GM12878 (cell line): ENCODE measurements around the gene GAB1. TPM values are rescaled to one million over a fixed set of nuclear protein-coding genes. Genes with fewer than 3 reads are reported as not detected.

Source experiments
- ATAC-seq: fragments of 200-7000 bp; cut with Tn5 transposase; 3 replicates; pipeline ENCODE4 v1.9.1; 2020; ENCODE audit warnings: mild to moderate bottlenecking, moderate library complexity
- BruUV-seq: library from RNA; stranded (reverse); fragments of 400-500 nt; replicated peaks from 2 replicates; lab custom pipeline; 2021; lab: Mats Ljungman, UMichigan
- CTCF ChIA-PET: fragments of 300-600 bp; sonication (Branson Sonifier 250); formaldehyde crosslinking; extraction: SDS; loops from one replicate; lab custom pipeline; 2021; ENCODE audit warnings: inconsistent platforms; lab: Yijun Ruan, JAX
- POLR2A ChIA-PET: fragments of 350-600 bp; formaldehyde crosslinking; extraction: SDS; loops from one replicate; lab custom pipeline; 2021; ENCODE audit warnings: inconsistent platforms; lab: Charles Lee
- RAD21 ChIA-PET: fragments of 300-600 bp; sonication (Branson Sonifier 250); formaldehyde crosslinking; loops from one replicate; lab custom pipeline; 2023; ENCODE audit warnings: antibody characterized with exemption; ENCODE audit not compliant: unreplicated experiment; lab: Charles Lee
- SMC1A ChIA-PET: fragments of 300-600 bp; sonication (Branson Sonifier 250); formaldehyde crosslinking; loops from one replicate; lab custom pipeline; 2023; ENCODE audit not compliant: unreplicated experiment, uncharacterized antibody; lab: Charles Lee
- DNase-seq: peaks from one replicate; pipeline ENCODE4 v3.0.0-alpha.2; 2011; ENCODE audit warnings: low read depth, low spot score
- FAIRE-seq: peaks from 3 replicates; lab custom pipeline; 2011; peaks lifted over from hg19 to GRCh38; lab: Jason Lieb, UNC
- H2AFZ ChIP-seq: 2 replicates; pipeline ENCODE4 v1.6.0; 2011; ENCODE audit warnings: low read depth, low read length, control low read depth; ENCODE audit not compliant: control insufficient read depth
- H3K27ac ChIP-seq: 2 replicates; pipeline ENCODE4 v1.5.1; 2011; ENCODE audit warnings: control low read depth; ENCODE audit not compliant: control insufficient read depth, insufficient read depth
- H3K27me3 ChIP-seq, 2 experiments: replicated peaks in 1 of 2; 2 replicates each; pipeline versions ENCODE4 v1.6.0 to v1.6.1; 2011; ENCODE audit warnings: low read length in 1 of 2; ENCODE audit not compliant: control insufficient read depth in 2 of 2, insufficient read depth in 2 of 2
- H3K36me3 ChIP-seq, 2 experiments: 2 replicates each; pipeline ENCODE4 v1.5.1; 2011; ENCODE audit warnings: low read length in 1 of 2; ENCODE audit not compliant: control insufficient read depth in 2 of 2, insufficient read depth in 2 of 2
- H3K4me1 ChIP-seq: 2 replicates; pipeline ENCODE4 v1.6.1; 2011; ENCODE audit warnings: mild to moderate bottlenecking, low read length, moderate library complexity, mixed read lengths; ENCODE audit not compliant: control insufficient read depth, insufficient read depth
- H3K4me2 ChIP-seq: 2 replicates; pipeline ENCODE4 v1.6.0; 2011; ENCODE audit warnings: control low read depth; ENCODE audit not compliant: control insufficient read depth, insufficient read depth
- H3K4me3 ChIP-seq: fragments of 200-600 bp; sonication (generic); 2 replicates; pipeline ENCODE4 v1.5.1; 2016
- H3K79me2 ChIP-seq: 2 replicates; pipeline ENCODE4 v1.6.0; 2011; ENCODE audit warnings: low read length; ENCODE audit not compliant: control insufficient read depth, insufficient read depth
- H3K9ac ChIP-seq: 2 replicates; pipeline ENCODE4 v1.8.0; 2011; ENCODE audit warnings: low read length, control low read depth, mixed read lengths; ENCODE audit not compliant: control insufficient read depth, insufficient read depth
- H3K9me3 ChIP-seq: replicated peaks from 3 replicates; pipeline ENCODE4 v1.5.1; 2011; ENCODE audit warnings: mild to moderate bottlenecking, low read length; ENCODE audit not compliant: control insufficient read depth, insufficient read depth
- H4K20me1 ChIP-seq: 2 replicates; pipeline ENCODE4 v1.6.0; 2011; ENCODE audit not compliant: control insufficient read depth, insufficient read depth
- ASH2L ChIP-seq: fragments of 300-600, 200-600 bp; sonication (generic); IDR thresholded peaks from 2 replicates; pipeline ENCODE4 v1.6.1; 2017; ENCODE audit warnings: low read depth, mild to moderate bottlenecking, borderline replicate concordance
- EGR1 ChIP-seq, 2 experiments: IDR thresholded peaks; 1 replicate in 1 of 2; 2 replicates in 1 of 2; pipeline ENCODE4 v1.6.1; 2011 to 2012; ENCODE audit warnings: low read depth in 2 of 2, low read length in 2 of 2, borderline replicate concordance in 1 of 2, mild to moderate bottlenecking in 1 of 2, moderate library complexity in 1 of 2
- MXI1 ChIP-seq: fragments of 150-350 bp; IDR thresholded peaks from 2 replicates; pipeline ENCODE4 v1.6.1; 2011; ENCODE audit warnings: low read depth, mild to moderate bottlenecking, inconsistent platforms, low read length, improper control_type of control experiment
- PML ChIP-seq: IDR thresholded peaks from 2 replicates; pipeline ENCODE4 v1.6.1; 2012; ENCODE audit warnings: low read length, inconsistent platforms
- RFX5 ChIP-seq: IDR thresholded peaks from 2 replicates; pipeline ENCODE4 v1.6.1; 2011; ENCODE audit warnings: low read depth, low read length, improper control_type of control experiment
- ZNF24 ChIP-seq: fragments of 450-650 bp; IDR thresholded peaks from 2 replicates; pipeline ENCODE4 v1.6.1; 2017; ENCODE audit warnings: antibody characterized with exemption, mild to moderate bottlenecking
- WGBS: methylation state at CpG from one replicate; pipeline ENCODE4 v1.1.6; 2016; ENCODE audit warnings: low lambda C conversion rate; ENCODE audit not compliant: insufficient replicate concordance, insufficient coverage; ENCODE audit errors: missing lambda C conversion rate; 5-methylcytosine and 5-hydroxymethylcytosine counted together
- in situ Hi-C: fragments of 300-500 bp; cut with MboI; formaldehyde crosslinking; loops from 9 replicates; pipeline ENCODE4 v1.14.3; 2018; ENCODE audit warnings: mixed read lengths
- intact Hi-C: fragments of 100-400 bp; cut with micrococcal nuclease; formaldehyde crosslinking; loops from one replicate; pipeline ENCODE4 v1.14.2; 2022; ENCODE audit not compliant: unreplicated experiment
- polyA plus RNA-seq, 11 experiments: library from polyadenylated mRNA; depleted of rRNA in 4 of 11; unstranded in 6 of 11; stranded (reverse) in 5 of 11; fragments of >200 nt; fragmentation: Nextera tagmentation in 4 of 11; fragmentation: Illumina TruSeq in 1 of 11; extraction: Ambion mirVana in 4 of 11; extraction: Trizol in 1 of 11; gene quantifications; 1 replicate in 1 of 11; 2 replicates in 10 of 11; pipeline versions ENCODE4 v1.2.1 to v1.2.3, GENCODE V29; 2011 to 2016; ENCODE audit warnings: inconsistent platforms in 2 of 11, missing spikeins in 2 of 11, low read depth in 1 of 11
- total RNA-seq, 4 experiments: library from RNA; depleted of rRNA in 3 of 4; stranded (reverse); fragments of >200 nt in 3 of 4; fragmentation: Illumina TruSeq in 1 of 4; extraction: Trizol in 1 of 4; gene quantifications; 2 replicates each; pipeline versions ENCODE4 v1.2.1 to v1.2.3, GENCODE V29; 2013 to 2021
- TF ChIP-seq, protein P1 (sequence below): fragments of 150-350 bp; IDR thresholded peaks from 2 replicates; pipeline ENCODE4 v1.6.1; 2016; ENCODE audit warnings: low read depth, low read length
- TF ChIP-seq, protein P2 (sequence below), 3 experiments: IDR thresholded peaks in 2 of 3; conservative IDR thresholded peaks in 1 of 3; 2 replicates each; pipeline ENCODE4 v1.5.1; 2011; ENCODE audit warnings: low read depth in 3 of 3, low read length in 3 of 3, mild to moderate bottlenecking in 3 of 3, control low read depth in 2 of 3, moderate library complexity in 2 of 3, inconsistent platforms in 1 of 3, mixed read lengths in 1 of 3; ENCODE audit not compliant: control insufficient read depth in 2 of 3, insufficient read depth in 1 of 3; ENCODE audit errors: extremely low read depth in 1 of 3
- TF ChIP-seq, protein P3 (sequence below): fragments of 450-650 bp; IDR thresholded peaks from 2 replicates; pipeline ENCODE4 v1.6.1; 2018; ENCODE audit warnings: borderline replicate concordance, mild to moderate bottlenecking; ENCODE audit not compliant: partially characterized antibody

Gene GAB1
- total and polyA plus RNA-seq, 10 of the 15 experiments (the other 5 are each of a cell fraction or from before 2014, with no cell fraction given): 0.37 to 5.3 (median 3.2) TPM

DNA sequence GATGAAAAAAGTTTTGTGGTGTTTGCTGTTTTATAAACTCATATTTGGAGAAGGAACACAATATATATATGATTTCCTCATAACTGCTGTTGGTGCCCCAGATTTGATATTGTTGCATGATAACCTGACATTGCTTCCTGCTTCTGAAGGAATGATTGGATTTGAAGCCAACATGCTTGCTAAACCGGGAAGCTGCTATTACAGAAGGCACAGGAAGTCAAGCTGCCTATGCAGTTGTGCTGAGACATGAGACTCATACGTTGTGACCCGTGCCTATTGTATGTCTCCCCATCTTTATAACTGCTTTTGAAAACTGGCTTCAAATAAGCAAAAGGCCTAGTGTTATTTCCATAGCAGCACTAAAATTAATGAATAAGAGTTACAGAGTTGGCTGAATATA lies 32.9 kb downstream of the GAB1 start (continued):
- TF ChIP-seq, protein P1, sequence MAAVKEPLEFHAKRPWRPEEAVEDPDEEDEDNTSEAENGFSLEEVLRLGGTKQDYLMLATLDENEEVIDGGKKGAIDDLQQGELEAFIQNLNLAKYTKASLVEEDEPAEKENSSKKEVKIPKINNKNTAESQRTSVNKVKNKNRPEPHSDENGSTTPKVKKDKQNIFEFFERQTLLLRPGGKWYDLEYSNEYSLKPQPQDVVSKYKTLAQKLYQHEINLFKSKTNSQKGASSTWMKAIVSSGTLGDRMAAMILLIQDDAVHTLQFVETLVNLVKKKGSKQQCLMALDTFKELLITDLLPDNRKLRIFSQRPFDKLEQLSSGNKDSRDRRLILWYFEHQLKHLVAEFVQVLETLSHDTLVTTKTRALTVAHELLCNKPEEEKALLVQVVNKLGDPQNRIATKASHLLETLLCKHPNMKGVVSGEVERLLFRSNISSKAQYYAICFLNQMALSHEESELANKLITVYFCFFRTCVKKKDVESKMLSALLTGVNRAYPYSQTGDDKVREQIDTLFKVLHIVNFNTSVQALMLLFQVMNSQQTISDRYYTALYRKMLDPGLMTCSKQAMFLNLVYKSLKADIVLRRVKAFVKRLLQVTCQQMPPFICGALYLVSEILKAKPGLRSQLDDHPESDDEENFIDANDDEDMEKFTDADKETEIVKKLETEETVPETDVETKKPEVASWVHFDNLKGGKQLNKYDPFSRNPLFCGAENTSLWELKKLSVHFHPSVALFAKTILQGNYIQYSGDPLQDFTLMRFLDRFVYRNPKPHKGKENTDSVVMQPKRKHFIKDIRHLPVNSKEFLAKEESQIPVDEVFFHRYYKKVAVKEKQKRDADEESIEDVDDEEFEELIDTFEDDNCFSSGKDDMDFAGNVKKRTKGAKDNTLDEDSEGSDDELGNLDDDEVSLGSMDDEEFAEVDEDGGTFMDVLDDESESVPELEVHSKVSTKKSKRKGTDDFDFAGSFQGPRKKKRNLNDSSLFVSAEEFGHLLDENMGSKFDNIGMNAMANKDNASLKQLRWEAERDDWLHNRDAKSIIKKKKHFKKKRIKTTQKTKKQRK: no peak
- no peak for TF ChIP-seq PML

DNA sequence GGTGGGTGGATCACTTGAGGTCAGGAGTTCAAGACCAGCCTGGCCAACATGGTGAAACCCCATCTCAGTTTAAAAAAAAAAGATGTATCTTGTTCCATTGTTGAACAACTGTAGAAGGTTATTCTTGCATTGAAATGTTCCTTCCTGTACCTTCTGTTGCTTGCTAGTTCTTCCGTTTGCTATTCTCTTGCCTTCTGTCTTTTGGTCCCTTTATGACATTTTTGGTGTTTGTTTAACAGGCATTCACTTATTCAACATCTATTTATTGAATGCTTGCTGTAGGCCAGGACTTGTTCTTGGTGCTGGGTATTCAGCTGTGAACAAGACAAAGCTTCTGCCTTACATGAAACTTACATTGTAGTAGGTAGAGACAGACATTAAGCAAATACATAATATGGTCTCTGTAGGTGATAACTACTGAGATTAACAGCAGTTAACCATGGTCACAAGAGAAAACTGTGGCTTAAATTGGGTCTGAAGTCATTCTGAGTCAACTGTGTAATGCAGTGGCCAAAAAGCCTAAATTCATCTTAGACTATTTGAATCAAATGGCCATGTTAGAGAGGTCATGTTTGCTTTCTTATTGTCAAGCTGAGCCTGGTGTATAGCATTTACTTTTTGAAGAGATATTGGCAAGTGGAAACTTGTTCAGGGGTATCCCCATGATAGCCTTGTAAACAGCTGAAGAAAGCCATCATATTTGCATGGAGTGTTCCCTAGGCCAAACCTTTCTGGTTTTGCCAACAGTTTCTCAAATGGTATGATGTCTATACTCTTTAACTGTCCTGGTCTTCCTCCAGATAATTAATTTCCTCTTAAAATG lies 35.6 kb downstream of the GAB1 start:
- CTCF ChIA-PET: interaction anchor here (0.9 to 2.0 kb wide), 6 partner anchors 12 to 491 kb away, joined by 3 to 11 read pairs (median 3); no protein-coding TSS in a partner anchor
- ATAC-seq: peak; percentile 80
- H3K27ac ChIP-seq: peak overlapping the region; percentile 34; the same call in 1 of the 2 replicates
- no peaks in the 10 kb centered on the region for H3K79me2 ChIP-seq
- DNase-seq: peak; percentile 65
- no peak overlapping the region for H2AFZ ChIP-seq
- POLR2A ChIA-PET: interaction anchor here (0.5 to 1.6 kb wide), 5 partner anchors 11 to 49 kb away, joined by 3 to 5 read pairs (median 3); no protein-coding TSS in a partner anchor
- intact Hi-C loops (no loop called here), in situ Hi-C loops (no loop called here)
- no peaks in the 10 kb centered on the region for H3K36me3 ChIP-seq
- no TSS peak for BruUV-seq
- H4K20me1 ChIP-seq: no peaks in the 10 kb centered on the region
- RAD21 ChIA-PET: interaction anchor here (0.6 to 7.3 kb wide), 10 partner anchors 11 to 109 kb away, joined by 3 to 63 read pairs (median 4); partner anchors contain the start of gene GAB1
- FAIRE-seq: no peak
- SMC1A ChIA-PET: interaction anchor here (1.1 to 6.5 kb wide), 14 partner anchors 10 to 170 kb away, joined by 3 to 116 read pairs (median 6); partner anchors contain the start of gene GAB1
- H3K4me2 ChIP-seq: peak overlapping the region; percentile 28; the same call in 1 of the 2 replicates
- no peaks in the 10 kb centered on the region for H3K27me3 ChIP-seq
- peaks cover 21% of the 10 kb centered on the region for H3K4me1 ChIP-seq
- H3K9me3 ChIP-seq: no peaks in the 10 kb centered on the region; the same call in 2 of the 3 replicates
- no peak overlapping the region for H3K4me3 ChIP-seq
- no peak overlapping the region for H3K9ac ChIP-seq
- WGBS: 0% methylated on average over 1 of the region's 1 CpG
- TF ChIP-seq, protein P2, sequence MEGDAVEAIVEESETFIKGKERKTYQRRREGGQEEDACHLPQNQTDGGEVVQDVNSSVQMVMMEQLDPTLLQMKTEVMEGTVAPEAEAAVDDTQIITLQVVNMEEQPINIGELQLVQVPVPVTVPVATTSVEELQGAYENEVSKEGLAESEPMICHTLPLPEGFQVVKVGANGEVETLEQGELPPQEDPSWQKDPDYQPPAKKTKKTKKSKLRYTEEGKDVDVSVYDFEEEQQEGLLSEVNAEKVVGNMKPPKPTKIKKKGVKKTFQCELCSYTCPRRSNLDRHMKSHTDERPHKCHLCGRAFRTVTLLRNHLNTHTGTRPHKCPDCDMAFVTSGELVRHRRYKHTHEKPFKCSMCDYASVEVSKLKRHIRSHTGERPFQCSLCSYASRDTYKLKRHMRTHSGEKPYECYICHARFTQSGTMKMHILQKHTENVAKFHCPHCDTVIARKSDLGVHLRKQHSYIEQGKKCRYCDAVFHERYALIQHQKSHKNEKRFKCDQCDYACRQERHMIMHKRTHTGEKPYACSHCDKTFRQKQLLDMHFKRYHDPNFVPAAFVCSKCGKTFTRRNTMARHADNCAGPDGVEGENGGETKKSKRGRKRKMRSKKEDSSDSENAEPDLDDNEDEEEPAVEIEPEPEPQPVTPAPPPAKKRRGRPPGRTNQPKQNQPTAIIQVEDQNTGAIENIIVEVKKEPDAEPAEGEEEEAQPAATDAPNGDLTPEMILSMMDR (IDR thresholded peaks at IDR 0.05 in 2 of 3, conservative IDR thresholded peaks at IDR 0.05 in 1 of 3; ENCODE audit: control insufficient read depth in 2 of 3, extremely low read depth in 1 of 3, insufficient read depth in 1 of 3, low read depth in 3 of 3, low read length in 3 of 3): no peak
- TF ChIP-seq MXI1: no peak
- TF ChIP-seq RFX5: no peak
- peak; percentile 64; the same call in 1 of the 2 replicates for TF ChIP-seq ZNF24
- TF ChIP-seq, protein P3, sequence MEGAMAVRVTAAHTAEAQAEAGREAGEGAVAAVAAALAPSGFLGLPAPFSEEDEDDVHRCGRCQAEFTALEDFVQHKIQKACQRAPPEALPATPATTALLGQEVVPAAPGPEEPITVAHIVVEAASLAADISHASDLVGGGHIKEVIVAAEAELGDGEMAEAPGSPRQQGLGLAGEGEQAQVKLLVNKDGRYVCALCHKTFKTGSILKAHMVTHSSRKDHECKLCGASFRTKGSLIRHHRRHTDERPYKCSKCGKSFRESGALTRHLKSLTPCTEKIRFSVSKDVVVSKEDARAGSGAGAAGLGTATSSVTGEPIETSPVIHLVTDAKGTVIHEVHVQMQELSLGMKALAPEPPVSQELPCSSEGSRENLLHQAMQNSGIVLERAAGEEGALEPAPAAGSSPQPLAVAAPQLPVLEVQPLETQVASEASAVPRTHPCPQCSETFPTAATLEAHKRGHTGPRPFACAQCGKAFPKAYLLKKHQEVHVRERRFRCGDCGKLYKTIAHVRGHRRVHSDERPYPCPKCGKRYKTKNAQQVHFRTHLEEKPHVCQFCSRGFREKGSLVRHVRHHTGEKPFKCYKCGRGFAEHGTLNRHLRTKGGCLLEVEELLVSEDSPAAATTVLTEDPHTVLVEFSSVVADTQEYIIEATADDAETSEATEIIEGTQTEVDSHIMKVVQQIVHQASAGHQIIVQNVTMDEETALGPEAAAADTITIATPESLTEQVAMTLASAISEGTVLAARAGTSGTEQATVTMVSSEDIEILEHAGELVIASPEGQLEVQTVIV: no peak
- no peak for TF ChIP-seq ASH2L
- no peak for TF ChIP-seq EGR1 (IDR thresholded peaks at IDR 0.05; ENCODE audit: borderline replicate concordance in 1 of 2, low read depth in 2 of 2, low read length in 2 of 2)
